ENCODE results near the gene HIGD2B.
"Not testable (repeated sequence)": the region's sequence is repeated elsewhere in the genome, so short reads cannot be mapped to it uniquely, and the experiment has no call there.

HIGD2B gene

GRCh38 chr15:72676838-72677237 is 9.1 kb downstream of the HIGD2B start:
- DNase-seq (ENCODE audit: low spot score) = no peak

- no peak for DNase-seq (ENCODE audit: low spot score)
Observed at GRCh38 chr15:72671525-72671924, 14.5 kb downstream of the HIGD2B start.

- peak; percentile 71 for DNase-seq (ENCODE audit: low spot score)
Observed at GRCh38 chr15:72670656-72671352, 15.2 kb downstream of the HIGD2B start.

- not testable (repeated sequence) for DNase-seq (ENCODE audit: low spot score)
Observed at GRCh38 chr15:72669803-72670202, 16.2 kb downstream of the HIGD2B start.

- DNase-seq (ENCODE audit: low spot score) = not testable (repeated sequence)
Observed at GRCh38 chr15:72665706-72666105, 20.3 kb downstream of the HIGD2B start.

- DNase-seq (ENCODE audit: low spot score) = not testable (repeated sequence)
Observed at GRCh38 chr15:72663931-72664330, 22.1 kb downstream of the HIGD2B start.

- DNase-seq (ENCODE audit: low spot score) = not testable (repeated sequence)
Observed at GRCh38 chr15:72661081-72661480, 24.9 kb downstream of the HIGD2B start.

GRCh38 chr15:72656014-72656413 is 30.0 kb downstream of the HIGD2B start:
- not testable (repeated sequence) for DNase-seq (ENCODE audit: low spot score)

GRCh38 chr15:72654397-72654796 is 31.6 kb downstream of the HIGD2B start, which contains the start of gene GOLGA6B:
GOLGA6B (plus strand) TSS chr15:72654697; CDS start chr15:72654738, 41 bp downstream.
- not testable (repeated sequence) for DNase-seq (ENCODE audit: low spot score)

- not testable (repeated sequence) for DNase-seq (ENCODE audit: low spot score)
Observed at GRCh38 chr15:72648631-72649253, 37.2 kb downstream of the HIGD2B start.

- not testable (repeated sequence) for DNase-seq (ENCODE audit: low spot score)
Observed at GRCh38 chr15:72642271-72642670, 43.7 kb downstream of the HIGD2B start.

- DNase-seq (ENCODE audit: low spot score) = not testable (repeated sequence)
Observed at GRCh38 chr15:72639759-72640483, 46.1 kb downstream of the HIGD2B start.

GRCh38 chr15:72636519-72637282 is 49.3 kb downstream of the HIGD2B start:
- peak; percentile 51 for DNase-seq (ENCODE audit: low spot score)

GRCh38 chr15:72629068-72629570 is 56.9 kb downstream of the HIGD2B start:
- not testable (repeated sequence) for DNase-seq (ENCODE audit: low spot score)

GRCh38 chr15:72628249-72629067 is 57.5 kb downstream of the HIGD2B start:
- not testable (repeated sequence) for DNase-seq (ENCODE audit: low spot score)

- not testable (repeated sequence) for DNase-seq (ENCODE audit: low spot score)
Observed at GRCh38 chr15:72626153-72626552, 59.8 kb downstream of the HIGD2B start.

Data from CD4-positive, alpha-beta T cell treated with Interleukin-2 at 100 ng/mL for 4 hours (primary cell).